HepG2 (cell line): ENCODE data around the gene PSKH1.

Source experiments
- CEBPB ChIP-seq: IDR thresholded peaks from 2 replicates; pipeline ENCODE4 v1.6.1; 2011; ENCODE audit warnings: low read depth, low read length, improper control_type of control experiment, borderline replicate concordance
- CREM ChIP-seq, 2 experiments: sonication (generic) in 1 of 2; formaldehyde crosslinking in 1 of 2; IDR thresholded peaks; 2 replicates each; pipeline versions ENCODE4 v1.4.0 to v1.6.1; 2016 to 2020; ENCODE audit warnings: antibody characterized with exemption in 1 of 2, mild to moderate bottlenecking in 1 of 2, missing genetic modification reagents in 1 of 2
- HNRNPH1 ChIP-seq: fragments of 200-400 bp; formaldehyde crosslinking; optimal IDR thresholded peaks from 2 replicates; pipeline ENCODE3; 2017; ENCODE audit warnings: mild to moderate bottlenecking, low read depth, low read length
- ZNF556 ChIP-seq: sonication (generic); formaldehyde crosslinking; IDR thresholded peaks from 2 replicates; pipeline ENCODE4 v1.4.0; 2020; ENCODE audit warnings: mild to moderate bottlenecking, missing genetic modification reagents, borderline replicate concordance
- TF ChIP-seq, protein P1 (sequence below): sonication (generic); formaldehyde crosslinking; IDR thresholded peaks from 2 replicates; pipeline ENCODE4 v1.5.0; 2020; ENCODE audit warnings: missing genetic modification reagents

DNA sequence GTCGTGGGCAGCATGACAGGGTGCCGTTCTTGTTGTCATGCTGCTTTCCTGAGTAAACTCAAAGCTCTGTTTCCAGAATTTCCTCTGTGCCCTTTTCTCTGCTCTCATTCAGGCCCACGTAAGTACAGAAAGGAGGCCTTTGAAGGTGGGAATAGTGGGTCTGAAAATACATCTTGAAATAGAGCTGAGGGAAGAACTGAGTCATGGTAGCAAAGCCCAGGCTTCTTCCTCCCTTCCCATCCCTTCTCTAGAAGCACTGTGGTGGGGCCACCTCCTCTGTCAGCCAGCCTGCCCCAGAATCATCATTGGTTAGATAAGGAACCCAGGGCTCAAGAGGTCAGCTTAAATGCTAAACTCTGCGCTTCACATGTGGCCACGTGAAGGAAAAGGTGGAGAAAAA, 29.2 kb downstream of the PSKH1 start:
- TF ChIP-seq, protein P1, sequence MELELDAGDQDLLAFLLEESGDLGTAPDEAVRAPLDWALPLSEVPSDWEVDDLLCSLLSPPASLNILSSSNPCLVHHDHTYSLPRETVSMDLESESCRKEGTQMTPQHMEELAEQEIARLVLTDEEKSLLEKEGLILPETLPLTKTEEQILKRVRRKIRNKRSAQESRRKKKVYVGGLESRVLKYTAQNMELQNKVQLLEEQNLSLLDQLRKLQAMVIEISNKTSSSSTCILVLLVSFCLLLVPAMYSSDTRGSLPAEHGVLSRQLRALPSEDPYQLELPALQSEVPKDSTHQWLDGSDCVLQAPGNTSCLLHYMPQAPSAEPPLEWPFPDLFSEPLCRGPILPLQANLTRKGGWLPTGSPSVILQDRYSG: no peak
- TF ChIP-seq CEBPB (no peak), ZNF556 (CRISPR knock-in tag) (no peak), CREM (IDR thresholded peaks at IDR 0.05) (no peak), CREM (CRISPR knock-in tag; IDR thresholded peaks at IDR 0.05) (no peak), HNRNPH1 (no peak)
